Transverse colon (tissue), 4 donors: ENCODE measurements around the gene RNASEH1.

ENCODE experiments used
- EP300 ChIP-seq: sonication (generic); formaldehyde crosslinking; IDR thresholded peaks from one replicate; pipeline ENCODE4 v1.6.1; 2017; ENCODE audit warnings: antibody characterized with exemption, low read depth
- POLR2AphosphoS5 ChIP-seq, 3 donors: sonication (generic); formaldehyde crosslinking; IDR thresholded peaks; one replicate each; pipeline ENCODE4 v1.6.1; 2016; ENCODE audit warnings: antibody characterized with exemption in 3 of 3
- TF ChIP-seq, protein P1 (sequence below), 5 experiments: fragments of 200-600 bp in 3 of 5; fragments of 450-650 bp in 2 of 5; sonication (generic) in 3 of 5; IDR thresholded peaks; 1 replicate in 2 of 5; 2 replicates in 3 of 5; pipeline ENCODE4 v1.5.1; 2016 to 2017; ENCODE audit warnings: antibody characterized with exemption in 5 of 5, inconsistent platforms in 3 of 5, mild to moderate bottlenecking in 2 of 5, moderate library complexity in 1 of 5

- TF ChIP-seq, protein P1, sequence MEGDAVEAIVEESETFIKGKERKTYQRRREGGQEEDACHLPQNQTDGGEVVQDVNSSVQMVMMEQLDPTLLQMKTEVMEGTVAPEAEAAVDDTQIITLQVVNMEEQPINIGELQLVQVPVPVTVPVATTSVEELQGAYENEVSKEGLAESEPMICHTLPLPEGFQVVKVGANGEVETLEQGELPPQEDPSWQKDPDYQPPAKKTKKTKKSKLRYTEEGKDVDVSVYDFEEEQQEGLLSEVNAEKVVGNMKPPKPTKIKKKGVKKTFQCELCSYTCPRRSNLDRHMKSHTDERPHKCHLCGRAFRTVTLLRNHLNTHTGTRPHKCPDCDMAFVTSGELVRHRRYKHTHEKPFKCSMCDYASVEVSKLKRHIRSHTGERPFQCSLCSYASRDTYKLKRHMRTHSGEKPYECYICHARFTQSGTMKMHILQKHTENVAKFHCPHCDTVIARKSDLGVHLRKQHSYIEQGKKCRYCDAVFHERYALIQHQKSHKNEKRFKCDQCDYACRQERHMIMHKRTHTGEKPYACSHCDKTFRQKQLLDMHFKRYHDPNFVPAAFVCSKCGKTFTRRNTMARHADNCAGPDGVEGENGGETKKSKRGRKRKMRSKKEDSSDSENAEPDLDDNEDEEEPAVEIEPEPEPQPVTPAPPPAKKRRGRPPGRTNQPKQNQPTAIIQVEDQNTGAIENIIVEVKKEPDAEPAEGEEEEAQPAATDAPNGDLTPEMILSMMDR (IDR thresholded peaks at IDR 0.05) = peak in 4 of 5 experiments; percentile 27 to 45 (median 37)
- no peak for TF ChIP-seq EP300
- TF ChIP-seq POLR2AphosphoS5 (IDR thresholded peaks at IDR 0.05) = no peak
These were observed 21.2 kb downstream of the RNASEH1 start for GRCh38 chr2:3536682-3537632.
